Endometrial microvascular endothelial cells (primary cell): Measurements from ENCODE around the gene BAIAP2L2. TPM values are rescaled to one million over a fixed set of nuclear protein-coding genes. Genes with fewer than 3 reads are reported as not detected.
"Not testable (repeated sequence)": the region's sequence is repeated elsewhere in the genome, so short reads cannot be mapped to it uniquely, and the experiment has no call there.

ENCODE experiments used
- in situ Hi-C: cut with HindIII; loops from 2 replicates; pipeline ENCODE4 v1.10.0; 2017; ENCODE audit warnings: low sequenced_read_pairs, low pct_unique_long_range_greater_than_20kb; ENCODE audit errors: inconsistent ontology term
- total RNA-seq: library from RNA; depleted of rRNA; stranded (reverse); fragments of >200 nt; gene quantifications from one replicate; pipeline ENCODE4 v1.2.3, GENCODE V29; 2015; ENCODE audit errors: inconsistent ontology term

Gene BAIAP2L2, protein sequence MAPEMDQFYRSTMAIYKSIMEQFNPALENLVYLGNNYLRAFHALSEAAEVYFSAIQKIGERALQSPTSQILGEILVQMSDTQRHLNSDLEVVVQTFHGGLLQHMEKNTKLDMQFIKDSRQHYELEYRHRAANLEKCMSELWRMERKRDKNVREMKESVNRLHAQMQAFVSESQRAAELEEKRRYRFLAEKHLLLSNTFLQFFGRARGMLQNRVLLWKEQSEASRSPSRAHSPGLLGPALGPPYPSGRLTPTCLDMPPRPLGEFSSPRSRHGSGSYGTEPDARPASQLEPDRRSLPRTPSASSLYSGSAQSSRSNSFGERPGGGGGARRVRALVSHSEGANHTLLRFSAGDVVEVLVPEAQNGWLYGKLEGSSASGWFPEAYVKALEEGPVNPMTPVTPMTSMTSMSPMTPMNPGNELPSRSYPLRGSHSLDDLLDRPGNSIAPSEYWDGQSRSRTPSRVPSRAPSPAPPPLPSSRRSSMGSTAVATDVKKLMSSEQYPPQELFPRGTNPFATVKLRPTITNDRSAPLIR
- 0.09 TPM for total RNA-seq

DNA sequence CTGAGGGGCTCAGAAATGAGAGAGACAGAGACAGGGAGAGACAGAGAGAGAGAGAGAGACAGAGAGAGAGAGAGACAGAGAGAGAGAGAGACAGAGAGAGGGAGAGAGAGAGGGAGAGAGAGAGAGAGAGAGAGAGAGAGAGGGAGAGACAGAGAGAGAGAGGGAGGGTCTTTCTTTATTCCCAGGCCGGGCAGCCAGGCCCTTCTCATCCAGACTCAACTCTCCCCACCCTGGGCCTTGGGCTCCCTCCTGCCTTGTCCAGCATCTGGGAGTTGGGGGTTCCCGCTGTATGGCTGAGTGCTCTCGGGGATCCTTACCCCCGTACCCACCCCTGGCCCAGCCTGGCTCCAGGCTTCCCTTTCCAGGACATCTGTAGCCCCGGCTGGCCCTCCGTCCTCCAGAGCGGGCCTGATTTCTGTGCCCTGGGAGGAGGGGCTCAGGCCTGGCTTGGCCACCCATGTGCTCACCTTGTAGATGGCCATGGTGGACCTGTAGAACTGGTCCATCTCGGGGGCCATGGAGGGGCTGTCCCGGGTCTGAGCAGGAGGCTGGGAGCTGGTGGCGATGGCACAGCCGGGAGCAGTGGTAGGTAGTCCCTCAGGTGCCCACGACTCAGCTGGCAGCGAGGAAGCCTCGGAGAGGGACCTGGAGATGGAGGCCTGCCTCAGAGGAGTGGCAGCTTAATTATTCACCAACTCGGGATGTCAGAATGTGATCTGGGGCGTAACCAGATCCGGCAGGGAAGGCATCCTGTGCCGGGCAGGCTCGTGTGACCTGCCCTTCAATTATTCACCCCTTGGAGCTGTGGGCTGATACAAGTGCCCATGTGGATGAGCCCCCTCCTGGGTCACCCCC lies at the start of gene BAIAP2L2:
BAIAP2L2 (minus strand) TSS at position 677 of the 855 bp plus-strand sequence; CDS start at position 518, 159 bp downstream.
- in situ Hi-C loops: no loop called here

DNA sequence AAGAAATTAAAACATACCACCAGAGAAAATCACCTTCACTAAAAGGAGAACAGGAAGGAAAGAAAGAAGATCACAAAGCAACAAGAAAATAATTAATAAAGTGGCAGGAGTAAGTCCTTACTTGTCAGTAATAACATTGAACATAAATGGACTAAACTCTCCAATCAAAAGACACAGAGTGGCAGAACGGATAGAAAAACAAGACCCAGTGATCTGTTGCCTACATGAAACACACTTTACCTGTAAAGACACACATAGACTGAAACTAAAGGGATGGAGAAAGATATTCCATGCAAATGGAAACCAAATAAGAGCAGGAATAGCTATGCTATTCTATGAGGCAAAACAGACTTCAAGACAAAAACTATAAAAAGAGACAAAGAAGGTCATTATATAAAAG lies 45.2 kb upstream of the BAIAP2L2 start:
- in situ Hi-C loops: loop anchor here (25.0 kb wide), 1 partner anchor 157 kb away; the partner anchor contains the start of gene CSNK1E

DNA sequence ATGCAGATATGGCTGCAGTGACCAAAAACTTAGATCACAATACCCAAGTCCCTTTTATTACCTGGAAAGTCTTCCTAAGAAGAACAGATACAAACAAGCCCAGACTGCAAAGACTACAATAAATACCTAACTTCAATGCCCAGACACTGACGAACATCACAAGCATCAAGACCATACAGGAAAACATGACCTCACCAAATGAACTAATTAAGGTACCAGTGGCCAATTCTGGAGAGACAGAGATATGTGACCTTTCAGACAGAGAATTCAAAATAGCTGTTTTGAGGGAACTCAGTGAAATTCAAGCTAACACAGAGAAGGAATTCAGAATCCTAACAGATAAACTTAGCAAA lies 44.1 kb upstream of the BAIAP2L2 start:
- in situ Hi-C loops: loop anchor here (25.0 kb wide), 1 partner anchor 158 kb away; the partner anchor contains the start of gene CSNK1E

DNA sequence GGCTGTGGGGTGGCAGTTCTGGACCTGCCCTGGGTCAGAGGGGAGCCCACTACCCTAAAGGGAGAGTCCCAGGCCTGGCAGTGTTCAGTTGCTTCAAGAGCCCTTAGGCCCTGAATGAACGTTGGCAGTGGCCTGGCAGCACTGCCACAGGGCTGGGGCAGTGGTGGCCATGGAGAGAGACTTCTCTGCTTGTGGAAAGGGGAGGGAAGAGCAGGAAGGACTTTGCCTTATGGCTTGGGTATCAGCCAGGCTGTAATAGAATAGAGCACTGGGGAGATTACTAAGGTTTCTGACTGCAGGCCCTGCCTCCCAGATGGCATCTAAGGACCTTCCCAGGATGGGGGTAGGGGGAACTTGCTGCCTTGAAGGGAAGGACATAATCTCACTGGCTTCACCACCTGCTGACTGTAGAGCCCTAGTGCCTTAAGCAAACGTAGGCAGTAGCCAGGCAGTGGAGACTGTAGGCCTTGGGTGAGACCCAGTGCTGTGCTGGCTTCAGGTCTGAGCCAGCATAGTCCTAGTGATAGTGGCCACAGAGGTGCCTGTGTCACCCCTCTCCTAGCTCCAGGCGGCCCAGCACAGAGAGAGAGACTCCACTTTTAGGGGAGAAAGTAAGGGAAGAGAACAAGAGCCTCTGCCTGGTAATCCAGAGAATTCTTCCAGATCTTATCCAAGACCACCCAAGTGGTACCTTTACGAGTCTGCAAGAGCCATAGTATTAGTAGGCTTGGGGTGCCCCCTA lies 43.5 kb upstream of the BAIAP2L2 start:
- in situ Hi-C loops: loop anchor here (25.0 kb wide), 1 partner anchor 158 kb away; the partner anchor contains the start of gene CSNK1E

DNA sequence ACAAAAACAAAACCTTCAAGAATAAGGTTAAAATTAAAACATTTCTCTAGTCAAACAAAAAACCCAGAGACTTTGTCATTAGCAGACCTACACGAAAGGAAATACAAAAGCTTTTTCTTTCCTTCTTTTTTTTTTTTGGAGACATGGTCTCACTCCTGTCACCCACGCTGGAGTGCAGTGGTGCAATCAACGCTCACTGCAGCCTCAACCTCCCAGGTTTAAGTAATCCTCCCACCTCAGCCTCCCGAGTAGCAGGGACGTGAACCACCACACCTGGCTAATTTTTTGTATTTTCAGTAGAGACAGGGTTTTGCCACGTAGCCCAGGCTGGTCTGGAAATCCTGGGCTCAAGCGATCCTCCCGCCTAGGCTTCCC lies 40.6 kb upstream of the BAIAP2L2 start:
- in situ Hi-C loops: loop anchor here (25.0 kb wide), 1 partner anchor 161 kb away; the partner anchor contains the start of gene CSNK1E

DNA sequence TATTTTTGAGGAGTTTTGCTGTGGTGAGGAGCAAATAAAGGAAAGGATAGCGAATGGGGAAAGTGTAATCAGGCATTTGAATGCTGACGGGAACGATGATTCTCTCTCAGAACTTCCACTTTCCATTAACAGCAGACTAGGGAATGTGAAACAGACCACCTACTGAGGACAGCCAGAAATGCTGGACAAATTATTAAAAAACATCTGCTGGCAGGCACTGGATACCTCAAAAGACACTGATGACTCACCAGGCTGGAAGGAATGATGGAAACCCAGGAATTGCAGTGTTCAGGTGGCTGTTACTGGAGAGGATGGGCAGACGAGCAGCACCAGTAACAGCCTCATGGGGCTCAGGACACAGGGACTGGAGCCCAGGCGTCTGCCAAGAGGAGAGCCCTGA lies 37.8 kb upstream of the BAIAP2L2 start:
- in situ Hi-C loops: no loop called here

DNA sequence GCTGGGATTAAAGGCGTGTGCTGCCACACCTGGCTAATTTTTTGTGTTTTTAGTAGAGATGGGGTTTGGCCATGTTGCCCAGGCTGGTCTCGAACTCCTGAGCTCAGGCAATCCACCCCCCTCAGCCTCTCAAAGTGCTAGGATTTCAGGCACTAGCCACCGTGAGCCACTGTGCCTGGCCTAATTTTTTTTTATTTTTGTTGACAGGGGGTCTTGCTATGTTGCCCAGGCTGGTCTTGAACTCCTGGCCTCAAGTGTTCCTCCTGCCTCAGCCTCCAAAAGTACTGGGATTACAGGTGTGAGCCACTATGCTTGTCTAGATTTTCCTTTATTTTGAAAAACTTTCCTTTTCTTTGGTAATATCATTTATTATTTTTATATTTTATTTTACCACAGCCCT lies 35.7 kb upstream of the BAIAP2L2 start:
- in situ Hi-C loops: not testable (repeated sequence)

DNA sequence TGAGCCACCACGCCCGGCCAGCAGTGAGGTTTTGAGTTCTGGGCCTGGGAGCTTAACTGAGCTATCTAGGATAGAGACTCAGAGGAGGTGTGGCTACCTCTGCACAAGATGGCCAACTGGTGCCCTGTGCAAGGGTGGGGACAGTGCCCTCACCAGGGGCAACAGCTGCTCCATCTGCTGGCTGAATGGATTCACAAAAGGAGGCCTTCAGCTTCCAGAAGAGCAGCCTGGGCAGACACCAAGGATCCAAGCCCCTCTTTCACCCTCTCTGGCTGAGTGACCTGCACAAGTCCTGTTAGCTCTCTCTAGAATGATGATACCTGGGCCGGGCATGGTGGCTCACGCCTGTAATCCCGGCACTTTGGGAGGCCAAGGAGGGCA lies 33.5 kb upstream of the BAIAP2L2 start:
- in situ Hi-C loops: no loop called here

DNA sequence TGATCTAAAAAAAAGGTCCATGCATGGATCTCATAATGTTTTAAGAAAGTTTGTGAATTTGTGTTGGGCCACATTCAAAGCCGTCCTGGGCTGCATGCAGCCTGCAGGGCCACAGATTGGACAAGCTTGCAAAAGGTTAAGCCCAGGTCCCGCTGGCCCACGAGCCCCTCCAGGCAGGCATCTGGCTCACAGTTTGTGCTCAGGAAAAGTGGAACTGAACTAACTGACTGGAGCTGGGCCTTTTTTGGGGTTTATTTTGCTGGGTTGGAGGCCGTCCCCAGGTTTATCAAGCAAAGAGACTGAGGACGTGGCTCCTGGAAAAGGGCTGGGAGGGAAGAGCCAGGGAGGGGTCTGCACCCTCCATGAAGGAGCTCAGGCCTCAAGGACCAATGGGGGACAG lies 32.1 kb upstream of the BAIAP2L2 start:
- in situ Hi-C loops: no loop called here

DNA sequence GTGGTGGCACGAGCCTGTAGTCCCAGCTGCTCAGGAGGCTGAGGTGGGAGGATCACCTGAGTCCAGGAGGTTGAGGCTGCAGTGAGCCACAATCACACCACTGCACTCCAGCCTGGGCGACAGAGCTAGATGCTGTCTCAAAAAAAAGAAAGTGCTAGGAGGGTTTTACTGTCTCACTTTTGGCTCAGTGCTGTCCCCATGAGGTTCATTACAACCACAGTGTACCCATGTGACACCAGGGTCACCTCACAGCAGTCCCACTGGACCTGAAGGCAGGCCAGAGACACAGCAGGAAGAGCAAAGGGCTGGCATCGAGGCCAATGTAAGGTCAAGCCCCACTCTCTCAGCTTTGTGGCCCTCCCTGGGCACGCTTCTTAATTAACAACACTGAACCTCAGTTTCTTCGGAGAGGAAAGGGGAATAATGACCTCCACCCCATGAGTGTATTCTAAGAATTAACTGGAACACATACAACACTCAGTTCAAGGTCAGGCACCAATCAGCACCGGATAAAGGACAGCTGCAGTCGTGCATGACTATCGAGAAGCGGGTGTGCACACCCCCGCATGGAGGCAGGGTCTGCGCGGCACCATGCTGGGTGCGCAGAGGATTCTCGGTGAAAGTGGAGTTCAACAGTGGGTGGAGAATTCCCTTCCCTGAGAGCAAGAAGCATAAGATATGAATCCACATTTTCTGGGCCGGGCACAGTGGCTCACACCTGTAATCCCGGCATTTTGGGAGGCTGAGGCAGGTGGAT lies 30.9 kb upstream of the BAIAP2L2 start:
- in situ Hi-C loops: no loop called here

DNA sequence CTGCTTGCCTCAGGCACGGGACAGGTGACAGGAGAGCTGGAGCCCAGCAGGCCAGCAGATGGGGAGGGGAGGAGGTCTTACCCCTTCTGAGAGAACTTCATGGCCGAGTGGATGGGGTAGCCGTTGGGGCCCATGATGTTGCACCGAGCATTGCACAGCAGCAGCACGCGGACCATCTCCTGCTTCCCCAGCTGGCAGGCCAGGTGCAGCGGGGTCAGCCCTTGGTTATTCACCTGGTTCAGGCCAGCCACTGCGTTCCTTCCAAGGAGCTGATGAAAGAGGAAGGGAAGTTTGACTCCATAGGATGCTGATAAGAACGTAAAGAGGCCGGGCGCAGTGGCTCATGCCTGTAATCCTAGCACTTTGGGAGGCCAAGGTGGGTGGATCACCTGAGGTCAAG lies 29.4 kb upstream of the BAIAP2L2 start:
- in situ Hi-C loops: no loop called here

DNA sequence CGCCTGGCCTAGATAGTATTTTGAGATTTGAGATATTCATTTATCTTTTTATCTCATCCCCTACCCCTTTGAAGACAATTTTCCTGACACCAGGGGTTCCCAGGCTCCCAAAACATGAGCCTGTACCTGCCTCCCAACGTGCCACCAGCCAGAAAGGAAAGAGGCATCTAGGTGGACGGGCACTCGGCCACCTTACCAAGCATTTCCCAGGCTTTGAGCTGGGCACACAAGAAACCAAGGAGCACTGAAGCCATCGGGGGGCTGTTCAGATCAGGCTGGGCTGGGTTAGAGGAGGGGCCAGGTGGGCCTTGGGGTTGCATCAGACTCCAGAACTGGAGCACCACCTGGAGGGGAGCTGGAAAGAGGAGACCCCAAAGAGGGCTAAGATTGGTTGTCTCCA lies 28.5 kb upstream of the BAIAP2L2 start:
- in situ Hi-C loops: no loop called here

DNA sequence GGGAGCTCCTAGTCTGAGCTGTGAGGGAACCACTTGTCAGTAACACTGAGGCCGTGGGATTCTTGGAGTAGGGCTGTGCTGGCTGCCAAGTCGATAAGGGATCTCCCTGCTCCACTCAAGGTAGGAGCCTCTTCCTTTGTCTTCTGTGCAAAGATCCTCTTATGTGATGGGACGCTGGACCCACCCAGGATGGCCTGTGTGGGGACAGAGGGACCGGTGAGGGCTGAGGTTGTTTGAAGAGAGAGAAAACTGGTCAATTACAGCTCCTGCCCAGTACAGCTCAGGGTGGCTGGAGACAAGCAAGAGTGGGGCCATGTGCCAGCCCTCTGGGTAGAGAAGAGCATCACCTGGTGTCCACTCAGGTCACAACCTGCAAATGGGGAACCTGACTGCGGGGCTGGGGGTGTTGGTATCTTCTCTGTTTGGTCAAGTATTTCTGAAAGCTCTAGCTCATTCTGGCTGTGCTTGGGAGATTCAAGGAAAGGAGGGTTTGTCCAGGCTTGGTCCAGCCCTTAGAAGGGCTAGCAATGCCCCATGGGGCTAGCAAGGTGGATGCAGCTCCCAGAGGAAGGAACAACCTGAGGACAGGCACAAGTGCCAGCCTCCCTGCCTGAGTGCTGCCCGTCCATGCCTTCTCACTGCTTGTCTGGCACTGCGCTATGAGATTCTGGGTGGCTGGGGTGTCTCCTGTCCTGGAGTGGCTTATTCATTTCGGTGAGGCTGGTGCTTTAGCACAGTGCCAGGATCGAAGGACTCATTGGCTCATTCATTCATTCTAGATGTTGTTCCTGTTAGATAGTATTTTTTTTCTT lies 27.6 kb upstream of the BAIAP2L2 start:
- in situ Hi-C loops: no loop called here

DNA sequence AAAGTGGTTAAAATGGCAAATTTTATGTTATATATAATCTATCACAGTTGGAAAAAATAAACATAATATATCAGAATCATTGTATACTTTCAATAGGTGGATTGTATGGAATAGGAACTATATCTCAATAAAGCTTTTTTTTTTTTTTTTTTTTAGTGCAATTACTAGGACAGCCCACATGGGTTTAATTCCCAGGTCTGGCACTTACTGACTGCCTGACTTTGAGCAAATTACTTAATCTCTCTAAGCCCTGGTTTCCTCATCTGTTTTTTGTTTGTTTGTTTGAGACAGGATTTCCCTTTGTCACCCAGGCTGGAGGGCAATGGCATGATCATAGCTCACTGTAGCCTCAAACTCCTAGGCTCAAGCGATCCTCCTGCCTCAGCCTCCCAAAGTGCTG lies 26.1 kb upstream of the BAIAP2L2 start:
- in situ Hi-C loops: no loop called here

DNA sequence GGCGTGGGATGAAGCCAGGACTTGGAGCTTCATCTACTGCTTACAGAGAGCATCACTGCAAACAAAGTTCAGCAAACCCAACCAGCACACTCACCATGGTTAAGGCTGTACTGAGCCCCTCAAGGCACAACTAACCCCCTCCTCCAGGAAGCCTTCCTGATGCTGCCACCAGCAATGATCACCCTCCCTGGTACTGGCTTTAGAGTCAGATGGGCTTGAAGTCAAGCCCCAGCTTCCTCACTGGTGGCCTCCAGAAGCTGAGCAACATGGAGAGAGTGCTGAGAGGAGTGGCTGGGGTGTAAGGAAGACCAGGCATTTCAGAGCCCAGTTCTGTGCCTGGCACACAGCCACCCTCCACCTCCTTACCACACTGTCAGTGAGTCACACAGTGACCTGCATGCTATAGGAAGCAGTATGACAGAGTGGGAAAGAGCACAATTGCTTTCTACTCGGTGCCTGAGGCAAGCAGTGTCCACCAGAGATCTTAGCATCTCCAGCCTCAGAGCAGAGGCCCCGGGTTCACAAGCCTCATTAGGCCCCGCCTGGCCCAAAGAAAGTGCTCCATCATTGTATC lies 24.7 kb upstream of the BAIAP2L2 start:
- in situ Hi-C loops: no loop called here

DNA sequence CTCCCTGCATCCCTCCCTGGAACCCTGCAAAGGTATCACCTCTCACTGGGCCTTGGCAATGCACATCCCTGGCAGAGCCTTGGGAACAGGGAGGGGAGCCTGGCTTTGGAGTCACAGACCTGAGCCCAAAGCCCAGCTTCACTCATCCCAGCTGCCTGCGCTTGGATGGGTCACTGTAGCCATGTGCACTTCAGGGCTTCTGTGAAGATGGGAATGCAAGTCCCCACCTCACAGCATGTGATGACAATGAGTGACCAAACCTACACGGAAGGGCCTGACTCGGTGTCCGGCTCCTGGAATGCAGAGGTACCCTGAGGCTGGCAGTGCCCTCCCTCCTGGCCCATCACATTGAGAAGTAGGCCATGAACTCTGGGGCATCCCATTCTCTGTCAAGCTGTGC lies 22.8 kb upstream of the BAIAP2L2 start:
- in situ Hi-C loops: no loop called here

DNA sequence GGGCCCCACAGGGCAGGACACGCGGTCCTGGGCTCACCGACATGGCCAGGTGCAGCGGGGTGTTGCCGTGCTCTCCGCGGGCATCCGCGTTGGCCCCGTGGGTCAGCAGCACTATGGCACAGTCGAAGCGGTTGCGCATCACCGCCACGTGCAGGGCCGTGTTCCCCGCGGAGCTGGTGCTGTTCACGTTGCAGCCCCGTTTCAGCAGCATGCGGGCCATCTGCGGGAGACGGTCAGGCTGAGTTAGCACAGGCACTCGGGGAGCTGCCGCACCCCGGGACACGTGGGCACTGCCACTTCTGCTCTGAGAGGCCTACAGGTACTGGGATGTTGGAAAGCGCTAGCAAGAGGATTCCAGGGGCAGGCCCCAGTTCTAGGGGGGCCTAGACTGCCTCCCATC lies 22.3 kb upstream of the BAIAP2L2 start:
- in situ Hi-C loops: no loop called here
